Pancreas (tissue), 10 donors: Measurements from ENCODE around the gene AACS. TPM values are rescaled to one million over a fixed set of nuclear protein-coding genes. Genes with fewer than 3 reads are reported as not detected.
A peak's percentile ranks its signal among the peaks of the same experiment; 100 is the strongest.

Source experiments
- ATAC-seq, 4 donors: fragments of 200-7000 bp; cut with Tn5 transposase; one replicate each; pipeline versions ENCODE4 v1.8.0 to v1.9.1; 2020; ENCODE audit warnings: mild to moderate bottlenecking in 4 of 4, moderate library complexity in 4 of 4
- DNase-seq, 6 donors: peaks; one replicate each; pipeline ENCODE4 v3.0.0-alpha.2; 2020
- FAIRE-seq: peaks from 2 replicates; lab custom pipeline; 2012; peaks lifted over from hg19 to GRCh38; lab: Jason Lieb, UNC
- H3K27ac ChIP-seq, 4 donors: fragments of 200-600 bp; sonication (generic); 1 replicate in 3 of 4; 2 replicates in 1 of 4; pipeline versions ENCODE4 v1.5.0 to v1.8.0; 2020
- H3K27me3 ChIP-seq, 4 donors: fragments of 200-600 bp; one replicate each; pipeline ENCODE4 v1.8.0; 2021
- H3K36me3 ChIP-seq, 3 donors: fragments of 200-600 bp; sonication (generic) in 1 of 3; one replicate each; pipeline versions ENCODE4 v1.5.0 to v1.8.0; 2020 to 2021
- H3K4me1 ChIP-seq, 3 donors: fragments of 200-600 bp; one replicate each; pipeline ENCODE4 v1.8.0; 2021
- H3K4me3 ChIP-seq, 4 donors: fragments of 200-600 bp; sonication (generic) in 2 of 4; one replicate each; pipeline versions ENCODE4 v1.5.0 to v1.8.0; 2020 to 2021
- H3K9me3 ChIP-seq, 4 donors: fragments of 200-600 bp; one replicate each; pipeline ENCODE4 v1.8.0; 2021
- CTCF ChIP-seq, 4 donors: fragments of 200-600 bp; sonication (generic) in 3 of 4; IDR thresholded peaks; one replicate each; pipeline versions ENCODE4 v1.5.0 to v1.8.0; 2021; ENCODE audit warnings: antibody characterized with exemption in 4 of 4
- WGBS, 2 donors: extraction: QIAGEN DNeasy Blood & Tissue Kit; methylation state at CpG; one replicate each; pipeline ENCODE4 v1.1.7; 2013; 5-methylcytosine and 5-hydroxymethylcytosine counted together
- intact Hi-C, 3 donors: fragments of 100-400 bp; cut with DNase I; formaldehyde crosslinking; loops; one replicate each; pipeline versions ENCODE4 v1.11.1 to v1.14.2; 2022
- polyA plus RNA-seq, 2 donors: library from polyadenylated mRNA; stranded (reverse); fragments of 200-250 nt; gene quantifications; one replicate each; pipeline ENCODE4 v1.2.3, GENCODE V29; 2013
- total RNA-seq, 6 donors: library from RNA; stranded (reverse); fragmentation: NEBNext Ultra II Directional in 4 of 6; extraction: Animal tissue kit (Norgen Biotek cat#: 25700) in 4 of 6; gene quantifications; one replicate each; pipeline versions ENCODE4 v1.2.1 to v1.2.4, GENCODE V29; 2021 to 2023
- donor health status: healthy with polysubstance abuse.
- donor health status: DM: no; HTN: no; CAD: no; lungs with moderate emphysema.
- donor health status: DM: no; HTN: no; CAD: no.
- donor health status: control.
- donor health status: control.
- donor health status: Bipolar disorder and iron deficiency.
- donor health status: DM: yes; HTN: yes; CAD: no.
- donor health status: DM: no; HTN: no; CAD: no.
- donor health status: DM: no; HTN: no; CAD: no.
- donor health status: DM: yes; HTN: yes; CAD: no.

AACS gene
- total and polyA plus RNA-seq, 8 donors, result 11.0 to 21.4 (median 15.5) TPM

GRCh38 chr12:125129591-125130255 is 64.5 kb downstream of the AACS start:
- FAIRE-seq (no peak), DNase-seq (no peak), ATAC-seq (no peak)
- Histone ChIP-seq H3K4me3 (no peak overlapping the region), H3K9me3 (no peaks in the 10 kb centered on the region), H3K4me1 (no peaks in the 10 kb centered on the region), H3K36me3 (no peaks in the 10 kb centered on the region), H3K27me3 (no peaks in the 10 kb centered on the region), H3K27ac (no peak overlapping the region)
- intact Hi-C loops, result no loop called here
- no peak for TF ChIP-seq CTCF (IDR thresholded peaks at IDR 0.05)
- WGBS, 2 donors, result 93 to 95% methylated on average over 18 of the region's 18 CpGs

GRCh38 chr12:125131958-125132357 is 66.7 kb downstream of the AACS start:
- FAIRE-seq, result no peak
- WGBS, 2 donors, result 91 to 94% methylated on average over 8 of the region's 8 CpGs

GRCh38 chr12:125132698-125133400 is 67.6 kb downstream of the AACS start:
- no peak for FAIRE-seq
- no peaks in the 10 kb centered on the region for H3K27me3 ChIP-seq

More at GRCh38 chr12:125131958-125132357, 66.7 kb downstream of the AACS start:
- no peak overlapping the region for H3K27ac ChIP-seq
- no peaks in the 10 kb centered on the region for H3K27me3 ChIP-seq
- no peak overlapping the region for H3K4me3 ChIP-seq
- peaks cover 0 to 3% (median 0%) of the 10 kb centered on the region in 3 donors for H3K36me3 ChIP-seq
- no peak for ATAC-seq
- no peak for TF ChIP-seq CTCF (IDR thresholded peaks at IDR 0.05)
- no peak for DNase-seq
- no peaks in the 10 kb centered on the region for H3K9me3 ChIP-seq
- no peaks in the 10 kb centered on the region for H3K4me1 ChIP-seq
- intact Hi-C loops, result no loop called here

GRCh38 chr12:125133616-125134015 is 68.4 kb downstream of the AACS start:
- DNase-seq (peak in 1 of 6 donors; percentile 44), FAIRE-seq (no peak), ATAC-seq (no peak)
- Histone ChIP-seq H3K4me1 (no peaks in the 10 kb centered on the region), H3K27me3 (no peaks in the 10 kb centered on the region), H3K36me3 (peaks cover 0 to 5% (median 0%) of the 10 kb centered on the region in 3 donors), H3K27ac (no peak overlapping the region), H3K4me3 (no peak overlapping the region), H3K9me3 (no peaks in the 10 kb centered on the region)
- intact Hi-C loops, result no loop called here
- no peak for TF ChIP-seq CTCF (IDR thresholded peaks at IDR 0.05)
- WGBS, 2 donors, result 92 to 93% methylated on average over 12 of the region's 12 CpGs

More at GRCh38 chr12:125132698-125133400, 67.6 kb downstream of the AACS start:
- Histone ChIP-seq H3K4me1 (no peaks in the 10 kb centered on the region), H3K27ac (no peak overlapping the region), H3K36me3 (peaks cover 0 to 5% (median 0%) of the 10 kb centered on the region in 3 donors), H3K4me3 (no peak overlapping the region), H3K9me3 (no peaks in the 10 kb centered on the region)
- ATAC-seq (no peak), DNase-seq (peak in 1 of 6 donors; percentile 7)
- TF ChIP-seq CTCF (IDR thresholded peaks at IDR 0.05), result no peak
- WGBS, 2 donors, result 93 to 94% methylated on average over 16 of the region's 16 CpGs
- intact Hi-C loops, result no loop called here
